HFF-Myc (cell line): ENCODE data around the gene PRR16.

Experiments used
- DNase-seq: peaks from one replicate; pipeline ENCODE4 v3.0.0-alpha.2; 2011; ENCODE audit warnings: low read depth; ENCODE audit errors: extremely low read depth
- H3K4me3 ChIP-seq: replicated peaks from 2 replicates; pipeline ENCODE4 v1.5.1; 2011; ENCODE audit warnings: low read depth, mild to moderate bottlenecking, control low read depth, low read length
- TF ChIP-seq, protein P1 (sequence below): IDR thresholded peaks from 2 replicates; pipeline ENCODE4 v1.5.1; 2012; ENCODE audit warnings: mild to moderate bottlenecking, low read depth, low read length, control low read depth; ENCODE audit errors: missing control alignments

The PRR16 gene

GRCh38 chr5:120730214-120730613 lies 266.1 kb downstream of the PRR16 start:
- no peak overlapping the region for H3K4me3 ChIP-seq
- TF ChIP-seq, protein P1, sequence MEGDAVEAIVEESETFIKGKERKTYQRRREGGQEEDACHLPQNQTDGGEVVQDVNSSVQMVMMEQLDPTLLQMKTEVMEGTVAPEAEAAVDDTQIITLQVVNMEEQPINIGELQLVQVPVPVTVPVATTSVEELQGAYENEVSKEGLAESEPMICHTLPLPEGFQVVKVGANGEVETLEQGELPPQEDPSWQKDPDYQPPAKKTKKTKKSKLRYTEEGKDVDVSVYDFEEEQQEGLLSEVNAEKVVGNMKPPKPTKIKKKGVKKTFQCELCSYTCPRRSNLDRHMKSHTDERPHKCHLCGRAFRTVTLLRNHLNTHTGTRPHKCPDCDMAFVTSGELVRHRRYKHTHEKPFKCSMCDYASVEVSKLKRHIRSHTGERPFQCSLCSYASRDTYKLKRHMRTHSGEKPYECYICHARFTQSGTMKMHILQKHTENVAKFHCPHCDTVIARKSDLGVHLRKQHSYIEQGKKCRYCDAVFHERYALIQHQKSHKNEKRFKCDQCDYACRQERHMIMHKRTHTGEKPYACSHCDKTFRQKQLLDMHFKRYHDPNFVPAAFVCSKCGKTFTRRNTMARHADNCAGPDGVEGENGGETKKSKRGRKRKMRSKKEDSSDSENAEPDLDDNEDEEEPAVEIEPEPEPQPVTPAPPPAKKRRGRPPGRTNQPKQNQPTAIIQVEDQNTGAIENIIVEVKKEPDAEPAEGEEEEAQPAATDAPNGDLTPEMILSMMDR = no peak
- DNase-seq = no peak

GRCh38 chr5:120734033-120734432 lies 269.9 kb downstream of the PRR16 start:
- TF ChIP-seq, protein P1 = no peak
- H3K4me3 ChIP-seq = no peak overlapping the region
- DNase-seq = peak; percentile 11

DNA sequence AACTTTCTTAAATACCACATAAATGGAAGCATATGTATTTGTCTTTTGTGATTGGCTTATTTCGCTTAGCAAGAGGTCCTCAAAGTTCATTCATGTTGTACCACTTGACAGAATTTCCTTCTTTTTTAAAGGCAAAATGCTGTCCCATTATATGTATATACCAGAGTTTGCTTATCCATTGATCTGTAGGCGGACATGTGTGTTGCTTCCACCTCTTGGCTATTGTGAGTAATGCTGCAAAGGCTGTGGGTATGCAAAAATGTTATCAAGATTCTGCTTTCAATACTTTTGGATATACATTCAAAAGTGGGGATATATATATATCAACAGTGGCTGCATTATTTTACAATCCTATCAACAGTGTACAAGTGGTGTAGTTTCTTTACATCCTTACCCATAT lies 271.0 kb downstream of the PRR16 start:
- H3K4me3 ChIP-seq = no peak overlapping the region
- no peak for DNase-seq
- TF ChIP-seq, protein P1 = no peak
